GM10248 (cell line): ENCODE results near the gene DYNC2I2.

Source experiments
- CTCF ChIA-PET: fragments of 300-600 bp; sonication (Branson Sonifier 250); formaldehyde crosslinking; extraction: SDS; loops from one replicate; lab custom pipeline; 2021; ENCODE audit warnings: antibody characterized with exemption; lab: Yijun Ruan, JAX
- POLR2A ChIA-PET: fragments of 350-650 bp; sonication (Branson Sonifier 250); formaldehyde crosslinking; extraction: SDS; loops from one replicate; lab custom pipeline; 2020; ENCODE audit warnings: antibody characterized with exemption; lab: Yijun Ruan, JAX
- DNase-seq: peaks from one replicate; pipeline ENCODE4 v3.0.0; 2012; ENCODE audit errors: extremely low spot score
- TF ChIP-seq, protein P1 (sequence below): IDR thresholded peaks from 2 replicates; pipeline ENCODE4 v1.5.1; 2012; ENCODE audit warnings: mild to moderate bottlenecking, low read depth; ENCODE audit errors: extremely low read depth, missing control alignments, control extremely low read depth

DYNC2I2 gene

GRCh38 chr9:128690684-128691034 lies 34.0 kb upstream of the DYNC2I2 start:
- POLR2A ChIA-PET = no interaction called here
- no peak for DNase-seq
- TF ChIP-seq, protein P1, sequence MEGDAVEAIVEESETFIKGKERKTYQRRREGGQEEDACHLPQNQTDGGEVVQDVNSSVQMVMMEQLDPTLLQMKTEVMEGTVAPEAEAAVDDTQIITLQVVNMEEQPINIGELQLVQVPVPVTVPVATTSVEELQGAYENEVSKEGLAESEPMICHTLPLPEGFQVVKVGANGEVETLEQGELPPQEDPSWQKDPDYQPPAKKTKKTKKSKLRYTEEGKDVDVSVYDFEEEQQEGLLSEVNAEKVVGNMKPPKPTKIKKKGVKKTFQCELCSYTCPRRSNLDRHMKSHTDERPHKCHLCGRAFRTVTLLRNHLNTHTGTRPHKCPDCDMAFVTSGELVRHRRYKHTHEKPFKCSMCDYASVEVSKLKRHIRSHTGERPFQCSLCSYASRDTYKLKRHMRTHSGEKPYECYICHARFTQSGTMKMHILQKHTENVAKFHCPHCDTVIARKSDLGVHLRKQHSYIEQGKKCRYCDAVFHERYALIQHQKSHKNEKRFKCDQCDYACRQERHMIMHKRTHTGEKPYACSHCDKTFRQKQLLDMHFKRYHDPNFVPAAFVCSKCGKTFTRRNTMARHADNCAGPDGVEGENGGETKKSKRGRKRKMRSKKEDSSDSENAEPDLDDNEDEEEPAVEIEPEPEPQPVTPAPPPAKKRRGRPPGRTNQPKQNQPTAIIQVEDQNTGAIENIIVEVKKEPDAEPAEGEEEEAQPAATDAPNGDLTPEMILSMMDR = no peak
- CTCF ChIA-PET = interaction anchor here (2.4 to 4.4 kb wide), 2 partner anchors 10 to 11 kb away, joined by 10 to 33 read pairs; partner anchors contain the start of gene PKN3

GRCh38 chr9:128689820-128690683 lies 33.4 kb upstream of the DYNC2I2 start:
- peak; percentile 77 for DNase-seq
- CTCF ChIA-PET = interaction anchor here (4.4 kb wide), 1 partner anchor 12 kb away, joined by 33 read pairs; the partner anchor contains the start of gene PKN3

DNA sequence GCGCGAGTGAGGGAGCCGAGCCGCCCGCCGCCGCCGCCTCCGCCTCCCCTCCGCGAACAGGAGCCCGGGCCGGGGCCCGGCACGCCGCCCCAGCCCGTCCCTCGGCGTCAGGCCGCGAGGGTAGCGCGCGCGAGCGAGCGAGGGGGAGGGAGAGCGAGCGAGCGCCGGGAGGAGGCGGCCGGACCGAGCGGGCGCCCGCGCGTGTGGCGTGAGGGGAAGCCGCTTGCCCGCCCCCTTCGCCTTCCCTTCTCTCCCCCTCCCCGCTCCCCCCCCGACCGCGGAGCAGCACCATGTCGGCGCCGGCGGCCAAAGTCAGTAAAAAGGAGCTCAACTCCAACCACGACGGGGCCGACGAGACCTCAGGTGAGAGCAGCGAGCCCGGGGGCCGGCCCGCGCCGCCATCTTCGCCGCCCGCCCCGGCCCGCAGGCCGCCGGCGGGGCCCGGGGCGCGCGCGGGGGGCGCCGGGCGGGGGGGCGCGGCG lies 32.7 kb upstream of the DYNC2I2 start:
- CTCF ChIA-PET = interaction anchor here (0.7 kb wide), 1 partner anchor 13 kb away, joined by 4 read pairs; the partner anchor contains the start of gene PKN3
- TF ChIP-seq, protein P1 = no peak
- DNase-seq = no peak
- POLR2A ChIA-PET = interaction anchor here (0.5 to 0.6 kb wide), 2 partner anchors 130 to 185 kb away, joined by 3 to 9 read pairs; no protein-coding TSS in a partner anchor

More at GRCh38 chr9:128689820-128690683, 33.4 kb upstream of the DYNC2I2 start:
- TF ChIP-seq, protein P1 = no peak
- POLR2A ChIA-PET = interaction anchor here (0.6 kb wide), 1 partner anchor 129 kb away, joined by 9 read pairs; no protein-coding TSS in a partner anchor

- DNase-seq = peak; percentile 99
- ChIA-PET POLR2A (interaction anchor here (0.5 kb wide), 1 partner anchor 186 kb away, joined by 3 read pairs; no protein-coding TSS in a partner anchor), CTCF (interaction anchor here (0.7 to 2.1 kb wide), 2 partner anchors 13 to 14 kb away, joined by 4 to 6 read pairs; partner anchors contain the start of gene PKN3)
- TF ChIP-seq, protein P1 = no peak
These were observed 32.0 kb upstream of the DYNC2I2 start, which contains the start of gene SET for GRCh38 chr9:128688501-128689292. TSS of gene SET (plus strand) at chr9:128689222. CDS start at chr9:128689583, 361 bp downstream.

- ChIA-PET CTCF (interaction anchor here (1.2 to 2.1 kb wide), 2 partner anchors 15 to 17 kb away, joined by 4 to 6 read pairs; partner anchors contain the start of gene PKN3), POLR2A (no interaction called here)
- TF ChIP-seq, protein P1 = no peak
- DNase-seq = no peak
These were observed 30.8 kb upstream of the DYNC2I2 start for GRCh38 chr9:128687453-128687852.
